HG02981 (cell line): Measurements from ENCODE around the gene KRT12.
"Not testable (repeated sequence)": the region's sequence is repeated elsewhere in the genome, so short reads cannot be mapped to it uniquely, and the experiment has no call there.

Source experiments
- ATAC-seq: cut with Tn5 transposase; IDR thresholded peaks from one replicate; pipeline ENCODE4 v1.9.1; 2021; ENCODE audit warnings: mild to moderate bottlenecking, moderate library complexity; ENCODE audit not compliant: unreplicated experiment

The KRT12 gene

GRCh38 chr17:40817103-40817682, 49.8 kb downstream of the KRT12 start:
- no peak for ATAC-seq

GRCh38 chr17:40816569-40816968, 50.5 kb downstream of the KRT12 start:
- no peak for ATAC-seq

GRCh38 chr17:40815381-40815780, 51.6 kb downstream of the KRT12 start:
- ATAC-seq, result no peak

- ATAC-seq, result not testable (repeated sequence)
These were observed 52.4 kb downstream of the KRT12 start for GRCh38 chr17:40814657-40815056.

GRCh38 chr17:40813804-40814203, 53.2 kb downstream of the KRT12 start:
- ATAC-seq, result no peak

- no peak for ATAC-seq
These were observed 54.4 kb downstream of the KRT12 start for GRCh38 chr17:40812639-40813038.
